Neural cell (in vitro differentiated cells): ENCODE data around the gene ACAA1. TPM values are rescaled to one million over a fixed set of nuclear protein-coding genes. Genes with fewer than 3 reads are reported as not detected.

Experiments used
- H2AFZ ChIP-seq: fragments of 200-600, 300-800 bp; sonication (generic), shearing (Covaris generic); 2 replicates; pipeline ENCODE4 v1.6.0; 2014; ENCODE audit warnings: low read depth, mild to moderate bottlenecking, antibody characterized with exemption, low read length, moderate library complexity
- H3F3A ChIP-seq: fragments of 200-600 bp; shearing (Covaris generic); 2 replicates; pipeline ENCODE4 v1.6.1; 2016; ENCODE audit warnings: mild to moderate bottlenecking, moderate library complexity, mixed read lengths, antibody characterized with exemption, low read length; ENCODE audit not compliant: insufficient read depth, poor library complexity, severe bottlenecking
- H3K27ac ChIP-seq: fragments of 200-600, 300-800 bp; sonication (generic), shearing (Covaris generic); 2 replicates; pipeline ENCODE4 v1.5.1; 2014; ENCODE audit warnings: mild to moderate bottlenecking, low read length, moderate library complexity
- H3K27me3 ChIP-seq: fragments of 300-800, 200-600 bp; sonication (generic), shearing (Covaris generic); 2 replicates; pipeline ENCODE4 v1.6.0; 2014; ENCODE audit warnings: mild to moderate bottlenecking, low read depth, low read length, moderate library complexity; ENCODE audit not compliant: insufficient read depth
- H3K36me3 ChIP-seq: fragments of 300-800, 200-600 bp; sonication (generic), shearing (Covaris generic); 2 replicates; pipeline ENCODE4 v1.5.1; 2014; ENCODE audit warnings: mild to moderate bottlenecking, antibody characterized with exemption, low read length, moderate library complexity; ENCODE audit not compliant: insufficient read depth
- H3K4me2 ChIP-seq: fragments of 300-800, 200-600 bp; sonication (generic), shearing (Covaris generic); 2 replicates; pipeline ENCODE4 v1.6.0; 2014; ENCODE audit warnings: mild to moderate bottlenecking, low read length
- H3K4me3 ChIP-seq: fragments of 300-800, 200-600 bp; sonication (generic), shearing (Covaris generic); 2 replicates; pipeline ENCODE4 v1.5.1; 2014; ENCODE audit warnings: mild to moderate bottlenecking, low read length, moderate library complexity
- H3K79me2 ChIP-seq: fragments of 200-600 bp; shearing (Covaris generic); replicated peaks from 2 replicates; pipeline ENCODE4 v1.6.0; 2014; ENCODE audit warnings: mild to moderate bottlenecking, low read length, moderate library complexity; ENCODE audit not compliant: insufficient read depth
- H3K9ac ChIP-seq: fragments of 300-800, 200-600 bp; sonication (generic), shearing (Covaris generic); 2 replicates; pipeline ENCODE4 v1.6.1; 2016; ENCODE audit warnings: mild to moderate bottlenecking, low read length, mixed read lengths
- H3K9me2 ChIP-seq: fragments of 200-600 bp; shearing (Covaris generic); 2 replicates; pipeline ENCODE4 v1.6.1; 2016; ENCODE audit warnings: mild to moderate bottlenecking, low read length, mixed read lengths; ENCODE audit not compliant: insufficient read depth
- H3K9me3 ChIP-seq: fragments of 200-600, 300-800 bp; sonication (generic), shearing (Covaris generic); 2 replicates; pipeline ENCODE4 v1.6.1; 2016; ENCODE audit warnings: mild to moderate bottlenecking, mixed run types, low read length, moderate library complexity, mixed read lengths
- H4K20me1 ChIP-seq: fragments of 200-600 bp; shearing (Covaris generic); 2 replicates; pipeline ENCODE4 v1.6.1; 2016; ENCODE audit warnings: mild to moderate bottlenecking, mixed run types; ENCODE audit not compliant: insufficient read depth
- CTCF ChIP-seq: fragments of 450-650 bp; IDR thresholded peaks from 2 replicates; pipeline ENCODE4 v1.5.1; 2014; ENCODE audit warnings: antibody characterized with exemption, mild to moderate bottlenecking, moderate library complexity; ENCODE audit not compliant: poor library complexity, severe bottlenecking
- EP300 ChIP-seq: fragments of 450-650 bp; conservative IDR thresholded peaks from 2 replicates; pipeline ENCODE4 v1.6.1; 2014; ENCODE audit warnings: antibody characterized with exemption, mild to moderate bottlenecking, moderate library complexity; ENCODE audit not compliant: poor library complexity, severe bottlenecking
- EZH2 ChIP-seq: fragments of 200-600, 300-800 bp; shearing (Covaris generic), sonication (generic); IDR thresholded peaks from 2 replicates; pipeline ENCODE4 v1.6.1; 2014; ENCODE audit warnings: antibody characterized with exemption, low read length, borderline replicate concordance, mild to moderate bottlenecking; ENCODE audit not compliant: insufficient read depth, poor library complexity, severe bottlenecking
- MXI1 ChIP-seq: fragments of 450-650 bp; conservative IDR thresholded peaks from 2 replicates; pipeline ENCODE4 v1.6.1; 2014; ENCODE audit warnings: antibody characterized with exemption, mild to moderate bottlenecking; ENCODE audit not compliant: poor library complexity, severe bottlenecking
- POLR2AphosphoS5 ChIP-seq: IDR thresholded peaks from 2 replicates; pipeline ENCODE4 v1.6.1; 2012
- RAD21 ChIP-seq: fragments of 450-650 bp; conservative IDR thresholded peaks from 2 replicates; pipeline ENCODE4 v1.6.1; 2014; ENCODE audit warnings: antibody characterized with exemption, mild to moderate bottlenecking, moderate library complexity
- REST ChIP-seq: IDR thresholded peaks from 2 replicates; pipeline ENCODE4 v1.6.1; 2012; ENCODE audit warnings: borderline replicate concordance
- SMC3 ChIP-seq: fragments of 450-650 bp; conservative IDR thresholded peaks from 2 replicates; pipeline ENCODE4 v1.6.1; 2014; ENCODE audit warnings: antibody characterized with exemption, mild to moderate bottlenecking, moderate library complexity; ENCODE audit not compliant: poor library complexity
- TAF1 ChIP-seq: IDR thresholded peaks from 2 replicates; pipeline ENCODE4 v1.6.1; 2012; ENCODE audit warnings: low read depth
- polyA plus RNA-seq: library from polyadenylated mRNA; depleted of rRNA; stranded (reverse); fragments of >200 nt; gene quantifications from 2 replicates; pipeline ENCODE4 v1.2.3, GENCODE V29; 2014

Gene ACAA1
- polyA plus RNA-seq, 1 donor from 2014 or later: 59.1 TPM

GRCh38 chr3:38111201-38111600 is 25.7 kb downstream of the ACAA1 start:
- Histone ChIP-seq H3K9me2 (no peaks in the 10 kb centered on the region), H3K79me2 (no peaks in the 10 kb centered on the region)
- TF ChIP-seq RAD21 (no peak), EP300 (no peak), TAF1 (no peak), EZH2 (no peak), MXI1 (no peak), CTCF (no peak), SMC3 (no peak), REST (no peak), POLR2AphosphoS5 (no peak)

GRCh38 chr3:38110314-38111050 is 26.4 kb downstream of the ACAA1 start:
- H2AFZ ChIP-seq: no peak overlapping the region
- TF ChIP-seq SMC3: no peak
- TF ChIP-seq EP300: no peak
- TF ChIP-seq REST: no peak
- TF ChIP-seq EZH2: no peak
- no peak for TF ChIP-seq CTCF
- TF ChIP-seq TAF1: no peak
- no peak for TF ChIP-seq MXI1
- no peak for TF ChIP-seq POLR2AphosphoS5
- no peak for TF ChIP-seq RAD21
- no peaks in the 10 kb centered on the region for H3K79me2 ChIP-seq
- no peaks in the 10 kb centered on the region for H3K9me3 ChIP-seq
- H3K4me2 ChIP-seq: no peak overlapping the region
- no peaks in the 10 kb centered on the region for H3F3A ChIP-seq
- H3K36me3 ChIP-seq: no peaks in the 10 kb centered on the region
- no peaks in the 10 kb centered on the region for H3K9me2 ChIP-seq
- H3K4me3 ChIP-seq: no peak overlapping the region
- H3K27me3 ChIP-seq: no peaks in the 10 kb centered on the region
- H3K9ac ChIP-seq: no peak overlapping the region
- no peak overlapping the region for H3K27ac ChIP-seq
- no peaks in the 10 kb centered on the region for H4K20me1 ChIP-seq

More at GRCh38 chr3:38111201-38111600, 25.7 kb downstream of the ACAA1 start:
- H3K27ac ChIP-seq: no peak overlapping the region
- no peak overlapping the region for H3K4me2 ChIP-seq
- no peak overlapping the region for H3K9ac ChIP-seq
- H3F3A ChIP-seq: no peaks in the 10 kb centered on the region
- H3K9me3 ChIP-seq: no peaks in the 10 kb centered on the region
- H2AFZ ChIP-seq: no peak overlapping the region
- no peaks in the 10 kb centered on the region for H3K27me3 ChIP-seq
- no peaks in the 10 kb centered on the region for H3K36me3 ChIP-seq
- no peak overlapping the region for H3K4me3 ChIP-seq
- H4K20me1 ChIP-seq: no peaks in the 10 kb centered on the region
